Stimulated activated CD4-positive, alpha-beta T cell treated with anti-CD3 and anti-CD28 coated beads, Interleukin-4, amount 100 ng/mL, for 48 hours (primary cell): ENCODE measurements around the gene KDM1A.

ENCODE experiments used
- DNase-seq, 2 donors: peaks; one replicate each; pipeline ENCODE4 v3.0.0-alpha.2; 2020; ENCODE audit warnings: low read depth in 2 of 2

KDM1A gene

DNA sequence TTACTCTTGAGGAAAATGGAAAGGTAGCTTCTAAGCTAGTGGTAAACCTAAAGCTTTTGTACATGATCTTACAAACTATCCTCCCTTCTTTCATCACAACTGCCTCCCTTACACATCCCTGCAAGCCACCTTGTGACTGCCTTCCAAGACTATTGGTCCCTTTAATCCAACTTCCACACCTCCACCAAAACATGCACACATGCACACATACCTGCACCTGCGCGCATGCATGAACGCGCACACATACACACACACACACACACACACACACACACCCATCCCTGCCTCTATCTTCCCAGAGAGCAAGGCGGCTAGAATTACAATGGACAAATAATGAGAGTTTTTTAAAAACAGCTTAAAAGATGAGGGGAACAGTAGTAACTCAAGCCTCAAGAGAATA, 91.1 kb downstream of the KDM1A start:
- DNase-seq = no peak

DNA sequence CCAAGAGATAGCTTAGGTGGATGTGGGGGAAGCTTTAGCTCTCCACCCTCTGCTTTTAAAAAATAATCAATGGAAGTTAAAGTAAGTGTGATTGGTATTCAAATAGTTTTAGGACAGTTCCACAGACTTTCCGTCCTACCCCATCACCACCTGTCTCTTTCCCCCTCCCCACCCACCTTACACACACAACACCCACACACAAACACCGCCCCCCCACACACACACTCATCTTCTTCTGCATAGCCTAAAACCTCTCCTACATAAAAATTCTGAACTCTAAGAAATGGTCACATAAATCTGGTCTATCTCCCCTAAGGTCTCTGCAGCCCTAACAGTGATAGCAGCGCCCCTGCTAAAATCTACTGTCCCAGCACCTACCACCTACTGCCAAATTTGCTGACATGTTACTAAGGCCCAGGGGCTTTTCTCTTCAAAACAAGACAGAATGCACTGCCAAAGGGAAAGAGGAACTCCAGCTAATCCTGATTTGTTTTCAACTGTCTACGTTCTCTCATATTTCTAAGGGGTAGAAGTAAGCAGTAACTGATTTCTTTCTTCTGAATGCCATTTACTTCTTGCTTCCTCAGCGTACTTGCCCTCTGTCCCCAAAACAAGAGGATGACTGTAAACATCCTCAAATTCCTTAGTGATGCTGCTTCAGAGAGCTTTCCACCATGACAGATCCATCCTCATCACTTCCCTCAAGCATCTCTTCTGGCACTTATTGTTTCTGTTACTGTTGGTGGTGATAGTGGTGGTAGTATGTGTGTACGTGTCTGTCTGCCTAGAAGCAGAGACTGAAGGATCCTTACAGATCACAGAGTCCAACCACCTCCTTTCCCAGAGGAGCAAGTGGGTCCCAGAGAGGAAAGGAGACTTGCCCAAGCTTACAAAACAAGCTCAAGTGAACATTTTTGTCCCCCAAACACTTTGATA, 92.6 kb downstream of the KDM1A start:
- DNase-seq = no peak

DNA sequence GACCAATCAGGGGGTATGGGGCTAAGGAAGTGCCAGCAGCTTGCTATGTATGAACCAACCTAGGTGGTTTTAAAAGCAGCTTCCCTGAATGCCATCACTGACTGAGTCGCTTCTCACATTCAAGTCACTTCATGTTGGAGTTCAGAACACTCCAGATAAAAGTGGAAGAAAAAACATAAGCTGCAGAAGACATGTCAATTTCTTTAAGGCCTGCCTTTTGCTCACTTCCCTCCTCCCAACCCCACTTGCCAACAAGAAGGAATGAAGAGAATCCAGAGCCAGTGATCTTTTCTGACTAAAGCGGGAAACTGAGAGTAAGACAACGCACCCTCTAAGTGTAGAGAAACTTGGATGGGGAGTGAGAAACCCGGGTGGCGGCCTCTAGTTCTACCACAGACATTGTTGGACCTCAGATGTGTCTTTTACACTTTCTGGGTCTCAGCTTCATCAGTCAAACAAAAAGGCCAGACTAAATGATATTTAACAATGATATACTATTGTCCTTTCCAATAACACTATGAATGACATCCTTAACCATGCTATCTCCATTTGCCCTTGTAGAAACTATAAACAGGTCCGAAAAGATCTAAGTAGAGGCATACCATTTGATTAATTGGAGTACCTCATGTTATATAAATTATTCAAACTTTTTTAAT, 95.3 kb downstream of the KDM1A start:
- DNase-seq = no peak

DNA sequence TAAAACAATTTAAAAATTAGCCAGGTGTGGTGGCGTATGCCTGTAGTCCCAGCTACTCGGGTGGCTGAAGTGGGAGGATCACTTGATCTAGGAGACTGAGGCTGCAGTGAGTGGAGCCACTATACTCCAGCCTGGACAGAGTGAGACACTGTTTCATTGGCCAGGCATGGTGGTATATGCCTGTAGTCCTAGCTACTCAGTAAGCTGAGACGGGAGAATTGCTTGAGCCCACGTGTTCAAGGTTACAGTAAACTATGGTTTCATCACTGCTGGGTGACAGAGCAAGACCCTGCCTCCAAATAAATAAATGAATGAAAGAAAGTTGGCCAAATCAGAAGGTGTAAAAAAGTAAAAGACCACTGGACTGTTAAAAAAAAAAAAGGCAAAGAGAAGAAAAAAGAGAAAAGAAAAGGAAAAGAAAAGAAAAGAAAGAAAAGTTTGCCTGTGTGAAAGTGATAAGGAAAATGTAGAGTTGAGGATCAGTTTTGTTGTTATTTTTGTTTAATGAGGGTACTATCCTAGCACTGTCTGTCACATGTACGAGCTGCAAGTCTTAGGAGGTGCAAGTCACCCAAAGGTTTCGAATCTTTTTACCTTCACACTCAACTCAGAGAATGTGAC, 97.1 kb downstream of the KDM1A start:
- no peak for DNase-seq

DNA sequence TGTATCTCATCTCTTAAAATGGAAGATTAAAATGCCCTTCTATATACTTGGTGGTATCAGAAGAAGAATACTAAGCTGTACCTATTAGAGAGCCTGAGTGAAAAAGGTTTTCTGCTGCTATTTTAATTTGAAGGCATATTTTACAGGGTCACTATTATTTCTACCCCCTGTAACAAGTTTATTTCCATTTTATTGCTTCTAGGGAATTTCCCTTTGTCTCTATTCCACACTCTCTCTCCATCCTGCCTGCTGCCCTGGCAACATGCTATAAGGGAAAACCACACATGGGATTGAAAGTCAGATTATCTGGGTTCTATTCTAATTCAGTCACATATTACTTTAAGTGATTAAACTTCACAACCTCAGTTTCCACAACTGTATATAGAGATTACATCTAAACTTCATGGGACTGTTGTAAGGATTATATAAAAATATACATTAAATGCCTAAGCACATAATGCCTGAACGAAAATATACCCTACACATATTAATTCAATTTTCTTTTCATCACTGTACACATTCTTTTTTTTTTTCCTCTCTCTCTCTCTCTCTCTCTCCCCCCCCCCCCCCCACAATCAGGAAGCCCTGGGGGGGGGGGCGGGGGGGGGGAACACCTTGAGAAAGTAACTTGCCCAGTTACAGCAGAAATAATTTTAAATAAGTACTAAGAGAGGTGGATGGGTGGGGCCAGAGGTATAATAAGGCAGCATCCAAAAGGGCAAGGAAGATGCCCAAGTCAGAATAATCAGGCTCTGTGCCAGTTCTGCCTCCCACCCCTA, 97.8 kb downstream of the KDM1A start:
- no peak for DNase-seq

DNA sequence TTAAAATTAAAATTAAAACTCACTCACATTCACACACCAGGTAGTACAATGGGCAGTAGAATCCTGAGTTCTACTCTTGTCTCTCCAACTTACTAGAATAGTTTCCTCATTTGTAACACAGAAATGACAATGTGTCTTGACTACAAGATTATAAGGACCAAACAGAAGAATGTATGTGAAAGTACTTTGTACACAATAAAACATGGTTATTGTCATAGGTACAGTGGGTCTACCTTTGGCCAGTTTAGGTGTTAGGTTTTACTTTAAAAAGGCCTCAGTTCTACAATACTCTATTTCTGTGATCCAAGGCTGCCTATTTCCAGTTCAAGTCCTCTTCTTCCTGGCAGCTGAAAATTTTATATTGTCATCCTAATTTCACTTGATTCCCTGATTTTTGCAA, 99.1 kb downstream of the KDM1A start:
- no peak for DNase-seq

DNA sequence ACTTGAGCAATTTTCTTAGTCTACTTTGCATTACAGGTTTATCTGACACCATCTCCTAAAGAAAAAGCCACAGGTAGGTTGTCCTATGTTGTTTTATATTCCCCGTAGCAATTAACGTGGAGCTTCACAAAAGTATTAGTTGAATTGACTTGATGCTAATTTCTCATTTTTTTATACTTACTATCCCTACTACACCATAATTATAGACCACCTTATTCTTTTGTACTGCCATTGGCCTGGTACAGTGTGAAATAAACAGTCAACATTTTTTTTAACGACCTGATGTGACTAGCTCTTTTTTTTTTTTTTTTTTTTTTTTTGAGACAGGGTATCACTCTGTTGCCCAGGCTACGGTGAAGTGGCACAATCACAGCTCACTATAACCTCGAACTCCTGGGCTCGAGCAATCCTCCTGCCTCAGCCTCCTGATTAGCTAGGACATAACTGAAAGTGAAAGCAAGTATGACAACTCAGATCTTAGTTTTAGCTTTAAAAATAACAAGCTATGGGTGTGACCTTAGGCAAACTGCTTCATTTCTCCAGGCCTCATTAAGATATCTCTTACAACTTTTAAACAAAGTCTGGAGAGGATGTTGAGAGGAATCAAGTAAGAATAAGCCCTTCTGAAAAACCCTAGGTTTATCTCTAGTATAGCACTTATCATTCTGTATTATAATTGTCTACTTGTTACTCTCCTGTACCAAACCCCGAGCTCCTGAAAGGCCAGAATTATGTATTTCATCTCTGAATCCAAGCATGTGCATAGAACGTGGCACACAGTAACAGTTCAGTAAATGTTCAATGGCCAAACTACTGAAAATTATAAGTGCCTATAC, 99.9 kb downstream of the KDM1A start:
- no peak for DNase-seq

DNA sequence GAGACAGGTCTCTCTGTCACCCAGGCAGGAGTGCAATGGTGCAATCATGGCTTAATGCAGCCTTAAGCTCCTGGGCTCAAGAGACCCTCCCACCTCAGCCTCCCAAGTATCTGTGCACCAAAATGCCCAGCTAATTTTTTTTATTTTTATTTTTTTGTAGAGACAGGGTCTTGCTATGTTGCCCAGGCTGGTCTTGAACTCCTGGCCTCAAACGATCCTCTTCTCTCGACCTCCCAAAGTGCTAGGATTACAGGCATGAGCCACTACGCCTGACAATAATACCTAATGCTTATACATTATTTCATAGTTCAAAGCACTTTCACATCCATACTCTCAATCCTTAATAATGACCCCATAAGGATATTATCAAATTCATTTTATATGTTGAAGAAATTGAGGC, 101.1 kb downstream of the KDM1A start:
- no peak for DNase-seq

DNA sequence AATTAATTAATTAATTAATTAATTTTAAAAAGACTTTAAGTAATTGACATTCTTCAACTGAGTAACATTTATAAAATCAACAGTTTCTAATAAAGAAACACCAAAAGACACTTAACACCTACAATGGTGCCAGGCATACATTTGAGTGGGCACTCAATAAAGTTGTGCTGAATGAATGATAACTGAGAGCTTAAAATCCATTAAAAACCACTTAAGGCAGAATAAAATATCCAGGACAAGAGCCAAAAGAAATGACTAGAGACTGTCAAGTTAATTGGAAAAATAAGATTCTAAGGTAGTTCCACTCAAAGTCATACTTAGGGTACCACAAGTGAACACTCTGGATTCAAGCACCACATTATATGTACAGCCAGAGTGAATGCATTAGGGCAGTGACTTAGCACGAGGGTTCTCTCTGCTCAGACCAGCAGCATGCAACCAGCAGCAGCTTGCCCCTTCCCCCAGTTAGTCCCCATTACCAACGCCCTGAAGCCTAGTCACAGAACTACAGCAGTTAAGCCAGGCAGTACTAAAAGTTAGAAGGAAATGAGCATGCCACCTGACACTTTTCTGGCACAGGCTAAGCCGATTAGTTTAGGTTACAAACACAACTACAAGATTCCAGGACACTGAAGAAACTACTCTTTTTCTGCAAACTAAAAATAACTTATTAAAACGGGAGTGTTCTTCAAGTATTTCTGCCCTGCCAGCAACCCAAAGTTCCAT, 102.9 kb downstream of the KDM1A start:
- DNase-seq = no peak

DNA sequence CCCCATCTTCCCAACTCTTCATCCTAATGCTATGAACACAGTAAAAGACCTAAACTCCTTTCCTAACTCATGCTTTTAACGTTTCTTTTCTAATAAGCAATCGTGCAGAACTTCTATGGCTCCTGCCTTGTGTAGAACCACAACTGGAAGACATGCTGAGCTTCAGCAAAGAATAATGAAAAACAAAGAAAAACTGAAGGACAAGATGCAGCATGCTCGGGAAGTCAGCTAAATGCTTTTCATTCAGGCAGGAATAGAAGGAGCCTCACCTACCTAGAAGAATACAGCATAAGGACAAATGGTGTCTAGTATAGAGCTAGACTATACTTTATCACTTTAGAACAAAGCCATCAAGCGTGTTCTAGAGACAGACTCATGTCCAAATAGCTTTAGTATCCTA, 103.5 kb downstream of the KDM1A start:
- no peak for DNase-seq

DNA sequence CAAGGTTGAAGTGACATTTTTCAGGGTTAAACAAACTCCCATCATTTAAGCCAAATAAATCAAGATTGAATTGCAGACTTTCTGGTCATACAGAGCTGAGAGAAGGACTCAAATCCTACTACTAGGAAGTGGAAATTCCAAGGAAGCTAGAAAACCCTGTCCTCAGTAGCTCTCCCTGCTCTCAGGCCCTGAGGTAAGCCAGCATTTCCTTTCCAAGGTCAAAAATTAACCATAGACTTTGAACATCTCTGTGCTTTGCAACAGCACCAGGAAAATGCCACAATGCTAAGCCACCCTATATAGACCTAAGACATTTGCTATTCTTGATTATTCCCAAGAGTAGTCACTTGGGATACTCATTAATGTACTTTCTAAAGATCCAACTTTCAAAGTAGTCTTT, 104.3 kb downstream of the KDM1A start:
- DNase-seq = no peak

DNA sequence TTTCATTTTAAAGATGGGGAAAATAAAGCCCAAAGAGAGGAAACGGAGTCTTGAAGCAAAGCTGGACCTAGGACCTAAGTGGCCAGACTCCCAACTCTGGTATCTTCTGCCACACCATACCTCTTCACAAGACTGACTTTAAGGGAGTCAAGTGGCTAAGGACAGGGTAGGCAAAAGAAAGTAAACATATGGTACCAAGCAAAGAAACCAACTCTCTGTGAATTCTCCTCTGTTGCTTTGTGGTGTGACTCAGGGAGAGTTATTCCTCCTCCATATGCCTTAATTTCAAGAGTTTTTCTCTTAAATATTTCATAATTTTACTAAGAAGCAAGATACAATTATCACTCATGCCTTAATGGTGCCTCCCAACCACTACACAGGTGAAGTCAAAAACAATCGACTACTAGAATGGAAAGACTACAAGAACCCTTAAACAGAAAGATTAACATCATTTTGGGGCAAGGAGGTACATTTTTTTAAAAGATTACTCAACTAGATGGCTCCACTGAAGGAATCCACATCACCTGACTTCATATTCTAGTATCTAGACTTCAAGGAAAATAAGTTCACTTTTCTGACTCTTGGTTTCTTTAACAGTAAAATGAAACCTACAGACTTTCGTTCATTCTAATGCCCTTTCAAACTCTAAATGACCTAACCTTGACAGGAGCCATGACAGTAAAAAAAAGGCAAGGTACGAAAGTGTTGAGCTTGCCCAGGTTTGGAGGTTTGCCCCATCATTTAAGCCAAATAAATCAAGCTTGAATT, 105.2 kb downstream of the KDM1A start:
- DNase-seq = no peak

DNA sequence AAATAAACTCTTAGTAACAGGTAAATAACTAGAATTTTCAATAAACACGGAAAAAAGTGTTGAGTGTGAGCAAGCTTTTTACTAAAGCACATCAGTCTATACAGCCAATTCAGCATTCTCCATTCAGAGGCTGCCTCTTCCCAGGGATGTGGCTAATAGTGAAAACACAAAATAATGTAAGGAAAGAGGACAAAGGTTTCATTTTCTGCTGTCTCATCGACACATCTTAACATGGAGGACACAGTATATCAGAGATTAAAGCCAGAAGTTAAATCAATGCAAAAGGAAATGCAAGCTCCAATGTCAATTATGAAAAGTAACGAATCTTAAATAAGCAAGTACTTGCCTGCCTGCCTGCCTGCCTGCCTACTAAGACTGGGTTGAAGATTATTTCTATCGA, 106.2 kb downstream of the KDM1A start:
- no peak for DNase-seq

DNA sequence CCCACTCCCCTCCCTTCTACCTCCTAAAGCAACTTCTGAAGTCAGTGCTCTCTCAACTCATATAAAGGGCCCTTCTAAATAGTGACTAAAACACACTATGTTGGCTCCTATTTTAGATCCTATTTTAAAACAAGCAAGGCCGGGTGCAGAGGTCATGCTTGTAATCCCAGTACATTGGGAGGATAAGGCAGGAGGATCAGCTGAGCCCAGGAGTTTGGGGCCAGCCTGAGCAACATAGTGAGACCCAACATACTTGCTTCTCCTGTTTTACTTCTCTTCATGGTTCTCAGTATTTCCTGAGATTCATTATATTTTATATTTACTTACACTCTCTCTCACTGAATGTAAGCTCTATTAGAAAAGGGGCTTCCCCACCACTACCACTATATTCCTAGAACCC, 106.9 kb downstream of the KDM1A start:
- no peak for DNase-seq

DNA sequence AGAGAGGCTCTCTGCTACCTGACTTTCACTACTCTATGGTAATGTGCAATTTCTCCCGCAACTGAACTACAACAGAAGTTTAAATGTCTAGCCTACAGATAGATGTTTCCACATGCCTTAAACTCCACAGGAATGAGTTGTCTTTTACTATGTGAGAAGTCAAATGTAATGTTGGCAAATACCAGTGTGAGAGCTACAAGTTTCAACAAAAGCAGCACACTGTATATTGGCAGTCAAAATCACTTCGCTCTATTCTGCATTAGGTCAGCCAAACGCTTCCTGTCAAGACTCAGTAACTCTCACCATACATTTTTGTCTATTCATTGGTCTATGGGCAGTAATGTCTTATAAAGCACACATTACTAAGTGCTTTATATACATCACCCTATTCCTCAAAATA, 107.5 kb downstream of the KDM1A start:
- no peak for DNase-seq

DNA sequence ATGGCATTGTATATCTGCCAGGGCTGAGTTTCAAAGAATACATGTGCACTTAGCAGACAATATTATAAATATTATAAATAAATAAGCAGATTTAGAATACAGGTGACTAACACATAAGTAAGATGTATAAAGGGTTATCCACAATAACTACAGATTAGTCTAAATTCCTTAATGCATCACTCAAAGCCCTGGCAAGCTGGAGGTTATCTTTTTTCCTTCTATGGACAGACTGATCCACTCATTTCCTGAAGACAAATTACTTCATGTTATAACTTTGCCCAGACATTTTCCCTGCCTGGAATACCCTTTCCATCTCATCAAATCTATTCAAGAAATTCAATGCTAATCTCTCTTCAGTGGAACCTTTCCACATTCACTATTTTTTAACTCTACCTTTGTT, 110.6 kb downstream of the KDM1A start:
- DNase-seq = no peak

DNA sequence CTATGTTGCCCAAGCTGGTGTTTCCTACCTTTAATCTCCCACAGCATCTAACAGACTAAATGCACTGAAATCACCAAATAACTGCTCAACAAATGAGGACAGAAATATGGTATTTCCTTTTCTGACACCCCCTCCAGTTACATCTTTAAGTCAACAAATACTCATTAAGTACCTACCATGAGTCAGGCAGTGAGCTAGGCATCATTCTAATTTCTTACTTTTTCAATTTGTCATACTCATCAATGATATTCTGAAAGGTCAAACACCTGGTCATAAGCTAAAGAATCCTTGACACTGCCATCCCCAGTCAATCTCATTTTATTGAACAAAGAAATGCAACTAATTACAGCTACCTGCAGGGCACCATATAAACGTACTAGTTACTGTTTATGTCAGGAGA, 112.8 kb downstream of the KDM1A start:
- DNase-seq = no peak
